Loucy (cell line): ENCODE data around the gene ZNF70.

Experiments
- H2AFZ ChIP-seq: fragments of 200-600 bp; sonication (generic); 2 replicates; pipeline ENCODE4 v1.6.0; 2016; ENCODE audit warnings: antibody characterized with exemption, mild to moderate bottlenecking, low read length, moderate library complexity
- H3F3A ChIP-seq: fragments of 200-600 bp; 2 replicates; pipeline ENCODE4 v1.6.0; 2016; ENCODE audit warnings: antibody characterized with exemption, low read depth, mild to moderate bottlenecking
- H3K27me3 ChIP-seq: fragments of 200-600 bp; sonication (generic); 2 replicates; pipeline ENCODE4 v1.6.1; 2014; ENCODE audit warnings: low read length, mild to moderate bottlenecking; ENCODE audit not compliant: insufficient read depth, poor library complexity, severe bottlenecking
- H3K36me3 ChIP-seq: fragments of 200-600 bp; sonication (generic); 2 replicates; pipeline ENCODE4 v1.6.1; 2016; ENCODE audit warnings: low read length; ENCODE audit not compliant: insufficient read depth
- H3K4me1 ChIP-seq: fragments of 200-600 bp; sonication (generic); 2 replicates; pipeline ENCODE4 v1.5.1; 2014; ENCODE audit warnings: low read length, mild to moderate bottlenecking; ENCODE audit not compliant: insufficient read depth, poor library complexity, severe bottlenecking
- H3K4me2 ChIP-seq: fragments of 200-600 bp; sonication (generic); 2 replicates; pipeline ENCODE4 v1.6.0; 2014; ENCODE audit warnings: antibody characterized with exemption, low read length, low read depth, mild to moderate bottlenecking; ENCODE audit not compliant: poor library complexity, severe bottlenecking
- H3K4me3 ChIP-seq: fragments of 200-600 bp; sonication (generic); 2 replicates; pipeline ENCODE4 v1.5.1; 2014; ENCODE audit warnings: low read length, mild to moderate bottlenecking, mixed read lengths; ENCODE audit not compliant: poor library complexity, severe bottlenecking
- H3K79me2 ChIP-seq: fragments of 200-600 bp; sonication (generic); 2 replicates; pipeline ENCODE4 v1.6.1; 2014; ENCODE audit warnings: low read length; ENCODE audit not compliant: insufficient read depth
- H3K9ac ChIP-seq: fragments of 200-600 bp; sonication (generic); 2 replicates; pipeline ENCODE4 v1.6.0; 2014; ENCODE audit warnings: mild to moderate bottlenecking, low read depth, low read length, moderate library complexity; ENCODE audit not compliant: poor library complexity, severe bottlenecking
- H3K9me2 ChIP-seq: fragments of 200-600 bp; sonication (generic); replicated peaks from 2 replicates; pipeline ENCODE4 v1.6.1; 2016; ENCODE audit warnings: low read depth, low read length, mixed read lengths
- H3K9me3 ChIP-seq: fragments of 200-600 bp; sonication (generic); 2 replicates; pipeline ENCODE4 v1.6.1; 2014; ENCODE audit warnings: mild to moderate bottlenecking, antibody characterized with exemption, low read length, low read depth; ENCODE audit not compliant: insufficient read depth
- H4K20me1 ChIP-seq: fragments of 200-600 bp; sonication (generic); 2 replicates; pipeline ENCODE4 v1.6.0; 2014; ENCODE audit warnings: antibody characterized with exemption, low read length, mild to moderate bottlenecking; ENCODE audit not compliant: insufficient read depth, poor library complexity, severe bottlenecking
- CTCF ChIP-seq: fragments of 200-600 bp; sonication (generic); conservative IDR thresholded peaks from 2 replicates; pipeline ENCODE4 v1.5.1; 2014; ENCODE audit warnings: mild to moderate bottlenecking, antibody characterized with exemption, low read length
- EZH2phosphoT487 ChIP-seq: fragments of 200-600 bp; IDR thresholded peaks from 2 replicates; pipeline ENCODE4 v1.6.1; 2018; ENCODE audit warnings: antibody characterized with exemption, mild to moderate bottlenecking, moderate library complexity, borderline replicate concordance

The ZNF70 gene

GRCh38 chr22:23759566-23759965, 8.7 kb upstream of the ZNF70 start:
- peaks cover 3% of the 10 kb centered on the region; the same call in 1 of the 2 replicates for H3F3A ChIP-seq
- no peaks in the 10 kb centered on the region for H4K20me1 ChIP-seq
- H3K9me2 ChIP-seq, result no peaks in the 10 kb centered on the region
- H3K9me3 ChIP-seq, result no peaks in the 10 kb centered on the region
- no peaks in the 10 kb centered on the region for H3K79me2 ChIP-seq
- H3K4me1 ChIP-seq, result peaks cover 30% of the 10 kb centered on the region
- no peak overlapping the region for H3K4me2 ChIP-seq
- no peaks in the 10 kb centered on the region for H3K27me3 ChIP-seq
- no peak overlapping the region for H3K4me3 ChIP-seq
- H3K9ac ChIP-seq, result no peak overlapping the region
- TF ChIP-seq CTCF, result no peak
- no peak for TF ChIP-seq EZH2phosphoT487
- no peaks in the 10 kb centered on the region for H3K36me3 ChIP-seq
- no peak overlapping the region for H2AFZ ChIP-seq

- peaks cover 21% of the 10 kb centered on the region for H3K4me1 ChIP-seq
- no peaks in the 10 kb centered on the region for H3K9me3 ChIP-seq
- H3K27me3 ChIP-seq, result no peaks in the 10 kb centered on the region
- H3K4me3 ChIP-seq, result peak overlapping the region; percentile 0
- no peaks in the 10 kb centered on the region for H3K36me3 ChIP-seq
- no peaks in the 10 kb centered on the region for H3K79me2 ChIP-seq
- H3F3A ChIP-seq, result peaks cover 3% of the 10 kb centered on the region; the same call in 1 of the 2 replicates
- no peaks in the 10 kb centered on the region for H3K9me2 ChIP-seq
- peak overlapping the region; percentile 14 for H2AFZ ChIP-seq
- TF ChIP-seq EZH2phosphoT487, result no peak
- no peak for TF ChIP-seq CTCF
- peak overlapping the region; percentile 51 for H3K4me2 ChIP-seq
- no peaks in the 10 kb centered on the region for H4K20me1 ChIP-seq
- H3K9ac ChIP-seq, result peak overlapping the region; percentile 48
These were observed 6.0 kb upstream of the ZNF70 start for GRCh38 chr22:23756891-23757290.

GRCh38 chr22:23755711-23756110, 4.8 kb upstream of the ZNF70 start:
- H3K9ac ChIP-seq, result no peak overlapping the region

More at GRCh38 chr22:23755711-23756110, 4.8 kb upstream of the ZNF70 start:
- H3K4me1 ChIP-seq, result peaks cover 26% of the 10 kb centered on the region
- H3K4me2 ChIP-seq, result no peak overlapping the region
- H3K36me3 ChIP-seq, result no peaks in the 10 kb centered on the region
- peaks cover 3% of the 10 kb centered on the region; the same call in 1 of the 2 replicates for H3F3A ChIP-seq
- no peak overlapping the region for H3K4me3 ChIP-seq
- no peak for TF ChIP-seq CTCF
- TF ChIP-seq EZH2phosphoT487, result no peak
- no peaks in the 10 kb centered on the region for H3K27me3 ChIP-seq
- H4K20me1 ChIP-seq, result no peaks in the 10 kb centered on the region
- H3K9me3 ChIP-seq, result no peaks in the 10 kb centered on the region
- H3K9me2 ChIP-seq, result no peaks in the 10 kb centered on the region
- H3K79me2 ChIP-seq, result no peaks in the 10 kb centered on the region
- no peak overlapping the region for H2AFZ ChIP-seq
